Measurements from ENCODE around the gene MEDAG.

DNA sequence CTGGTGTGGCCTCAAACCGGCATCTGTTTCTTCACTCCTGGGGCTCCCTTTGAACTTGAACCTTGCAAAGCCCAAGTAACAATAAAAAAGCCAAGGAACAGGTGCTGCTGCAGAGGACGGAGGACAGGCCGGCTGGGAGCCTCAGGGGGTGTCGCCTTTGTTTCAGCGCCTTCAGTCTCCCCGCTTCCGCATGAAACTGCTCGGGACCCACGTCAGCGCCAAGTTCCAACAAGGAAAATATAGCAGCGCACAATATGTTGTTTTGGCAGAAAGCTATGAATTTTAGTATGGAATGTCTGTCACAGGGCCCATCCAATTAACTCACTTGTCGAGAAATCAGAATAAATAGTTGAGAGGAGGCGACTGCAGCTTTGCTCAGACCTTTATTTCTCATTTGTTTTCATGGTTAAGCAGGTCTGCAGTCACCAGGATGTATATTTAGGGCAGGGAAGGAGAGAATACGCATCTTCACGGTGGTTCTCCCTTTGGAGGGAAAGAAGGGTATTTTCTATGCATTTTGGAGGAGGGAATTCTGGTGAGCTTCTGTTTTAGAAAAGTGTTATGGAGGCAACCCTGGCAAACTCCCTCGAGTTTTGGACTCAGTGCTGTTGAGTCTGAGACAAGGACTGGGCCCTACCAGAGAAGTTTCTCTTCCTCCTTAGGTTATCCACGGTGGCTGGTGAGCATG, 34.3 kb upstream of the MEDAG start:
- TF ChIP-seq CTCF (IDR thresholded peaks at IDR 0.05) (no peak), EZH2 (IDR thresholded peaks at IDR 0.05; ENCODE audit: borderline replicate concordance, insufficient read depth, low read depth, low read length, poor library complexity, severe bottlenecking) (no peak)
